Prostate gland (tissue), 2 donors: ENCODE data around the gene SLC8A3.

ENCODE experiments used
- CTCF ChIP-seq, 4 experiments: fragments of 200-600 bp in 2 of 4; fragments of 450-650 bp in 2 of 4; sonication (generic) in 2 of 4; IDR thresholded peaks; 1 replicate in 3 of 4; 2 replicates in 1 of 4; pipeline ENCODE4 v1.5.1; 2016 to 2019; ENCODE audit warnings: antibody characterized with exemption in 4 of 4, mild to moderate bottlenecking in 2 of 4, moderate library complexity in 2 of 4
- POLR2A ChIP-seq: fragments of 450-650 bp; IDR thresholded peaks from one replicate; pipeline ENCODE4 v1.6.1; 2016; ENCODE audit warnings: antibody characterized with exemption, mild to moderate bottlenecking

- TF ChIP-seq CTCF (IDR thresholded peaks at IDR 0.05) = no peak
- TF ChIP-seq POLR2A = no peak
Observed at GRCh38 chr14:70152704-70153103, 36.0 kb downstream of the SLC8A3 start.
